EH (cell line): ENCODE measurements around the gene EAF2.
"Not testable (repeated sequence)": the region's sequence is repeated elsewhere in the genome, so short reads cannot be mapped to it uniquely, and the experiment has no call there.

Source experiments
- DNase-seq: peaks from one replicate; pipeline ENCODE4 v3.0.0-alpha.2; 2015; ENCODE audit warnings: low read depth

Gene EAF2

DNA sequence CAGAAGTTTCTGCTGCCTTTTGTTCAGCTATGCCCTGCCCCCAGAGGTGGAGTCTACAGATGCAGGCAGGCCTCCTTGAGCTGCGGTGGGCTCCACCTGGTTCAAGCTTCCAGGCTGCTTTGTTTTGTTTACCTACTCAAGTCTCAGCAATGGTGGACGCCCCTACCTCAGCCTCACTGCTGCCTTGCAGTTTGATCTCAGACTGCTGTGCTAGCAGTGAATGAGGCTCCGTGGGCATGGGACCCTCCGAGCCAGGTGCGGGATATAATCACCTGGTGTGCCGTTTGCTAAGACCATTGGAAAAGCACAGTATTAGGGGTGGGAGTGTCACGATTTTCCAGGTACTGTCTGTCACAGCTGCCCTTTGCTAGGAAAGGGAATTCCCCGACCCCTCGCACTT lies 28.2 kb downstream of the EAF2 start:
- not testable (repeated sequence) for DNase-seq

GRCh38 chr3:121863801-121864200 lies 28.8 kb downstream of the EAF2 start:
- DNase-seq: no peak

- DNase-seq: no peak
These were observed 34.7 kb downstream of the EAF2 start for GRCh38 chr3:121869736-121870135.

- DNase-seq: no peak
These were observed 35.7 kb downstream of the EAF2 start for GRCh38 chr3:121870717-121871116.

- no peak for DNase-seq
These were observed 36.4 kb downstream of the EAF2 start for GRCh38 chr3:121871430-121871829.

GRCh38 chr3:121878411-121878810 lies 43.4 kb downstream of the EAF2 start:
- DNase-seq: no peak

DNA sequence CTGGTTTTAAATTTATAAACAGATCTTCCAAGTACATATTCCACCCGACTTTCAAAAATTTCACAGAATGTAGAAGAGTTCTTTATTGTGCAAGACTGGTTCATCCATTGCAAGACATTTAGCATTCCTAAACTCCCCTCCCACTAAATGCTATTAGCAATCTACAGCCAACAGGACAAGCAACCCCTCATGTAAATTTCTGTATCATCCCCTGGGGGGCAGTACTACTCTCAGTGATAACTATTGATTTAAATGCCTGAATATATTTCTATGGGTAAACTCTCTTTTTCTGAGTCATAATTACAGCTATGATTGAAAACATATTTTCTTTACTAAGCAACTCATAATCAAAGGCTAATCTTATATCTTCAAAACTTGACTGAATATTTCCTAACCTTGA lies 48.5 kb downstream of the EAF2 start:
- peak; percentile 20 for DNase-seq

- peak; percentile 24 for DNase-seq
These were observed 50.4 kb downstream of the EAF2 start for GRCh38 chr3:121885386-121885785.

GRCh38 chr3:121894301-121894990 lies 59.4 kb downstream of the EAF2 start, which contains the start of gene SLC15A2:
Gene SLC15A2 (plus strand): TSS chr3:121894401. CDS start chr3:121894477, 76 bp downstream.
- no peak for DNase-seq

GRCh38 chr3:121895121-121895520 lies 60.1 kb downstream of the EAF2 start:
- no peak for DNase-seq

DNA sequence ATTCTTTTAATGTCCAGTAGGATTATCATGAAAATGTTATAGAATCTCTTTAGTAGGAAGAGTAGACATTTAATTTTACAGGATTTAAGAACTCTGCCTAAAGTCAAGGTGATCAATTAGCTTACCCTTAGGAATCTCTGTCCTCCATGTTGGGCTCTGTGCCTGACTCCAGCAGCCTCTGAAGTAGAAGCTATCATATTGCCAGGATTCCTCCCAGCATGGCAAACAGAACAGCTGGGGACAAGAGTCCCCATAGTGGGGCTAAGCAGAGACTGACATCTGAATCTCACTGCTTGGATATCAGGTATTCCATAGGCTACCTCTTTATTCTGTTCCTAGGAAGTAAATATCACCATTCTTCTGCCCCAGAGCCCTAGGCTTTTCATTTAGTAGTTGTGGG lies 60.7 kb downstream of the EAF2 start:
- DNase-seq: no peak

- no peak for DNase-seq
These were observed 61.8 kb downstream of the EAF2 start for GRCh38 chr3:121896823-121897222.

DNA sequence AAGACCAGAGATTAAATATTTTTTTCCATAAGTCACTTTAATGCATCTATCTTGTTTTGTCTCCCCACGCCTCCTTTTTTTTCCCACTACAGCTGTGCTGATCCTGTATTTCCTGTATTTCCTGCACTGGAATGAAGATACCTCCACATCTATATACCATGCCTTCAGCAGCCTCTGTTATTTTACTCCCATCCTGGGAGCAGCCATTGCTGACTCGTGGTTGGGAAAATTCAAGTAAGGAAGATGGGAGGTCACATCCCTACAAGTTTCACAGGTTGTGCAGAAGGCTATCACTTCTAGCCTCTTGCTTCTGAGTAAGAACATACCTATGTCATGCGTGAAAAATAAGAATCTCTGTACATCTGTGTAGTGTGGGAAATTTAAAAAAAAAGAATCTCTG lies 62.3 kb downstream of the EAF2 start:
- DNase-seq: no peak

DNA sequence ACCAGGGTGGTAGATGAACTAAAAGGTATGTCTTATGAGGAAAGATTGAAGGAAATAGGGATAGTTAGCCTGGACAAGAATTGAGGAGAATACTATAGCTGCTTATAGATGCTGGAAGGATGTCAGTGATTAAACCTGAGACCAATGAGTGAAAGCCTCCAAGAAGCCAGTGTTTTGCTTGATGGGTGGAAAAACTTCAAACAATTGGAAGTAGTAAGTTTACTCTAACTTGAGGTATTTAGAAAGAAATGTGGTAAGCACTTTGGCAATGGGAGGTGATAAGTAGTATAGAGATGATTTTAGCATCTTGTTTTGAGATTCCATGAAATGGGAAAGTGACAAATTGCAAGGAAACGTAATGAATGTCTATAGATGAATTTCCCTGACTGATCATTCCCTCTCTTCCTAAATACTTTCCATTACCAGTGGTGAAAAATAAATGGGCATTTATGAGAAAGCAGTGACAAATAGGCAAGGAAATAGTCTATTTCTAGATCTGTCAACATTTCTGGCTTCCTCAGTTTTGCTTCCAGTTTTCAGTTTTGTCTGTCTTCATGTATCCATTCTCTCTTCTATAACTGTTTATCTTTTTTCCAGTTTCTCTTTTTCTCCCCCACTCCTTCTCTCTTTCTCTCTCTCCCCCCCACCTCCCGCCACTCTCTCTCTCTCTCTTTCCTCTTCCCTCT lies 78.4 kb downstream of the EAF2 start:
- DNase-seq: no peak

GRCh38 chr3:121914081-121914998 lies 79.3 kb downstream of the EAF2 start:
- peak; percentile 1 for DNase-seq

DNA sequence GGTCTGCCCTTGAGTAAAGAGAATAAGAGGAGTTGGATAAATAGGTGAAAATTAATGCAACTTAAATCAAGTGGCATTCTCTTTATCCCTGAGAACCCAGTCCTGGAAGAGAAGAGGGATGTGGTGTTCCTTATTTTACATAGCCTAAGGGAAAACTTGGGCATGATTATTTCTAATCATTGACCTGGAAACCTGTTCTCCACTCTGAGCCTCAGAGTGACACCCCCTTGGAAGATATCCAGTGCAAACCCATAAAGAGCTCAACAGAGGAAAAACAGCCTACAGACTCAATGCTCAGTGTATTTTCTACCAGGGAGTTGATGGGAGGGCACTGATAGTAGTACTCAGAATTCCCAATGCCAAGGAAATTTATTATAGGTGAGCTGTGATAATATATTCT lies 81.2 kb downstream of the EAF2 start:
- no peak for DNase-seq

- DNase-seq: no peak
These were observed 83.9 kb downstream of the EAF2 start for GRCh38 chr3:121918779-121919483.

DNA sequence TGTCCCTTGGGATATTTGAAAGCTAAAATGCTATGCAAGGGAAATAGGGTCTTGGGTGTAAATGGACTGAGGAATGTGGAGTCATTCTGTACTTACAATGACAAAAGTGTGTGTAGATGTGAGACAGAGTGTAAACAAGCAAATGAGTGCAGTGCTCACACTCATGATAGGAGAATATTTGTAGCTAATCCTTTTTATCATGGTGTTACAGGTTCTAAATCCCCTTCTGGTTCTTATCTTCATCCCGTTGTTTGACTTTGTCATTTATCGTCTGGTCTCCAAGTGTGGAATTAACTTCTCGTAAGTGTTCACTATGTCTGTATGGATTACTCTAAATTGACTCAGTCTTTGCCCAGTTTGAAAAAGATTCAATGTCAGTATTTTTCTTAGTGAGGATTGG lies 89.7 kb downstream of the EAF2 start:
- DNase-seq: no peak

DNA sequence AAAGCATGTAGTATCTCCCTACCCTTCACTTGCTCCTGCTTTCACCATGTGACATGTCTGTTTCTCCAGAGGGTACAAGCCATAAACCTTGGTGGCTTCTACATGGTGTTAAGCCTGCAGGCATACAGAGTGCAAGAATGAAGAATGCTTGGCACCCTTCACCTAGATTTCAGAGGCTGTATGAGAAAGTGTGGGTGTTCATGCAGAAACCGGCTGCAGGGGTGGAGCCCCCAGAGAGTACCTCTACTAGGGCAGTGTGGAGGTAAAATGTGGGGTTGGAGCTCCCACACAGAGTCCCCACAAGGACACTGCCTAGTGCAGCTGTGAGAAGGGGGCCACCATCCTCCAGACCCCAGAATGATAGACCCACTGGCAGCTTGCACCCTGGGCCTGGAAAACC lies 91.4 kb downstream of the EAF2 start:
- no peak for DNase-seq
